Uterus (tissue), 4 donors: ENCODE results near the gene PDK1. TPM values are rescaled to one million over a fixed set of nuclear protein-coding genes. Genes with fewer than 3 reads are reported as not detected.
A peak's percentile ranks its signal among the peaks of the same experiment; 100 is the strongest.

Experiments
- DNase-seq, 2 donors: peaks; one replicate each; pipeline ENCODE4 v3.0.0-alpha.2; 2019 to 2020
- H3K27ac ChIP-seq, 2 donors: fragments of 200-600 bp; sonication (generic); 1 replicate in 1 of 2; 2 replicates in 1 of 2; pipeline ENCODE4 v1.5.1; 2016 to 2018
- H3K27me3 ChIP-seq, 2 donors: fragments of 200-600 bp; sonication (generic); one replicate each; pipeline ENCODE4 v1.5.1; 2018 to 2019; ENCODE audit warnings: control low read depth in 1 of 2
- H3K36me3 ChIP-seq, 2 donors: fragments of 200-600 bp; sonication (generic); one replicate each; pipeline ENCODE4 v1.5.1; 2019; ENCODE audit warnings: control low read depth in 1 of 2
- H3K4me1 ChIP-seq, 2 donors: fragments of 200-600 bp; sonication (generic); one replicate each; pipeline ENCODE4 v1.5.1; 2018 to 2019; ENCODE audit warnings: control low read depth in 1 of 2
- H3K4me3 ChIP-seq, 2 donors: fragments of 200-600 bp; sonication (generic); 1 replicate in 1 of 2; 2 replicates in 1 of 2; pipeline ENCODE4 v1.5.1; 2018 to 2019; ENCODE audit warnings: mild to moderate bottlenecking in 1 of 2
- H3K9me3 ChIP-seq, 2 donors: fragments of 200-600 bp; sonication (generic); one replicate each; pipeline ENCODE4 v1.5.1; 2019; ENCODE audit warnings: control low read depth in 1 of 2
- CTCF ChIP-seq, 4 experiments: fragments of 200-600 bp in 2 of 4; fragments of 450-650 bp in 2 of 4; sonication (generic) in 2 of 4; IDR thresholded peaks; one replicate each; pipeline ENCODE4 v1.5.1; 2016 to 2019; ENCODE audit warnings: antibody characterized with exemption in 4 of 4, mild to moderate bottlenecking in 2 of 4, moderate library complexity in 1 of 4
- POLR2A ChIP-seq, 2 donors: fragments of 450-650 bp; IDR thresholded peaks; one replicate each; pipeline ENCODE4 v1.6.1; 2016; ENCODE audit warnings: antibody characterized with exemption in 2 of 2, mild to moderate bottlenecking in 1 of 2, moderate library complexity in 1 of 2
- intact Hi-C: fragments of 100-400 bp; cut with DNase I; formaldehyde crosslinking; loops from one replicate; pipeline ENCODE4 v1.15.1; 2023; ENCODE audit warnings: low total_unique reads
- total RNA-seq, 4 donors: library from RNA; depleted of rRNA in 3 of 4; stranded (reverse); fragments of >200 nt in 3 of 4; gene quantifications; one replicate each; pipeline versions ENCODE4 v1.1.0 to v1.2.4, GENCODE V29; 2014 to 2023
- donor health status: DM: yes; HTN: yes; CAD: no.

PDK1 gene
- total RNA-seq, 4 donors from 2014 or later = 1.5 to 42.4 (median 20.1) TPM

- Histone ChIP-seq H3K4me3 (no peak overlapping the region), H3K4me1 (no peaks in the 10 kb centered on the region), H3K9me3 (no peaks in the 10 kb centered on the region), H3K27me3 (no peaks in the 10 kb centered on the region), H3K36me3 (no peaks in the 10 kb centered on the region), H3K27ac (no peak overlapping the region)
- no peak for DNase-seq
- intact Hi-C loops = no loop called here
- TF ChIP-seq CTCF (IDR thresholded peaks at IDR 0.05) (no peak), POLR2A (IDR thresholded peaks at IDR 0.05) (no peak)
Measured at GRCh38 chr2:172614932-172615331, 59.0 kb downstream of the PDK1 start.

- no peak overlapping the region for H3K4me3 ChIP-seq
- no peaks in the 10 kb centered on the region for H3K4me1 ChIP-seq
- no peak for TF ChIP-seq POLR2A (IDR thresholded peaks at IDR 0.05)
- no peak for TF ChIP-seq CTCF (IDR thresholded peaks at IDR 0.05)
- no peaks in the 10 kb centered on the region for H3K27me3 ChIP-seq
- H3K27ac ChIP-seq = no peak overlapping the region
- DNase-seq = no peak
- H3K9me3 ChIP-seq = no peaks in the 10 kb centered on the region
- intact Hi-C loops = no loop called here
- no peaks in the 10 kb centered on the region for H3K36me3 ChIP-seq
Measured at GRCh38 chr2:172615727-172616261, 59.9 kb downstream of the PDK1 start.

- no peaks in the 10 kb centered on the region for H3K9me3 ChIP-seq
- DNase-seq = no peak
- H3K4me3 ChIP-seq = no peak overlapping the region
- H3K27me3 ChIP-seq = no peaks in the 10 kb centered on the region
- no peaks in the 10 kb centered on the region for H3K4me1 ChIP-seq
- intact Hi-C loops = no loop called here
- TF ChIP-seq CTCF (IDR thresholded peaks at IDR 0.05) = no peak
- no peak for TF ChIP-seq POLR2A (IDR thresholded peaks at IDR 0.05)
- no peak overlapping the region for H3K27ac ChIP-seq
- H3K36me3 ChIP-seq = no peaks in the 10 kb centered on the region
Measured at GRCh38 chr2:172617115-172617514, 61.2 kb downstream of the PDK1 start.

- Histone ChIP-seq H3K27ac (peak overlapping the region; percentile 59 to 76), H3K9me3 (no peaks in the 10 kb centered on the region), H3K27me3 (no peaks in the 10 kb centered on the region), H3K36me3 (no peaks in the 10 kb centered on the region), H3K4me1 (no peaks in the 10 kb centered on the region), H3K4me3 (no peak overlapping the region)
- TF ChIP-seq CTCF (IDR thresholded peaks at IDR 0.05) (no peak), POLR2A (IDR thresholded peaks at IDR 0.05) (no peak)
- no peak for DNase-seq
- intact Hi-C loops = no loop called here
Measured at GRCh38 chr2:172623249-172623965, 67.5 kb downstream of the PDK1 start.

- Histone ChIP-seq H3K36me3 (no peaks in the 10 kb centered on the region), H3K27ac (no peak overlapping the region), H3K4me1 (no peaks in the 10 kb centered on the region), H3K9me3 (no peaks in the 10 kb centered on the region), H3K27me3 (no peaks in the 10 kb centered on the region), H3K4me3 (no peak overlapping the region)
- no peak for DNase-seq
- intact Hi-C loops = no loop called here
- TF ChIP-seq CTCF (IDR thresholded peaks at IDR 0.05) (no peak), POLR2A (IDR thresholded peaks at IDR 0.05) (no peak)
Measured at GRCh38 chr2:172624996-172625395, 69.1 kb downstream of the PDK1 start.
